ENCODE measurements around the gene CNGA3.

The CNGA3 gene

DNA sequence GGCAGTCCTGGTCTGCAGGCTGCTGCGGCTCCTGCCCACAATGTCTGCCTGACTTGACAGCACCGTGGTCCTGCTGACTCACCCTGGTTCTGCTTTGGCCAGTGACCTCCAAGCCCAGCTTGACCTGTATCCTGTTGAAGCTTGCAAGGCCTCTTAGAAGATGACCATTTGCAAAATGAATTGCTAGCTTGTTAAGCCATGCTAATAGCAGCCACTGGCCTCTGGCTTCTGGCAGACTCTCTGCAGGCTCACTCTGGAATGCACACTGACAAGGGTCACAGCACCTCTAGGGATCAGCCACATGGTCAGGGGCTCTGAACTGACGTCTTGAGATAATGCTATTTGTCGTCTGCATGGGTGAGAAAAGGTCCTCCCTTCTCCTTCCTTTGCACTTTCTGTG, 25.9 kb downstream of the CNGA3 start:
- TF ChIP-seq, protein P1, sequence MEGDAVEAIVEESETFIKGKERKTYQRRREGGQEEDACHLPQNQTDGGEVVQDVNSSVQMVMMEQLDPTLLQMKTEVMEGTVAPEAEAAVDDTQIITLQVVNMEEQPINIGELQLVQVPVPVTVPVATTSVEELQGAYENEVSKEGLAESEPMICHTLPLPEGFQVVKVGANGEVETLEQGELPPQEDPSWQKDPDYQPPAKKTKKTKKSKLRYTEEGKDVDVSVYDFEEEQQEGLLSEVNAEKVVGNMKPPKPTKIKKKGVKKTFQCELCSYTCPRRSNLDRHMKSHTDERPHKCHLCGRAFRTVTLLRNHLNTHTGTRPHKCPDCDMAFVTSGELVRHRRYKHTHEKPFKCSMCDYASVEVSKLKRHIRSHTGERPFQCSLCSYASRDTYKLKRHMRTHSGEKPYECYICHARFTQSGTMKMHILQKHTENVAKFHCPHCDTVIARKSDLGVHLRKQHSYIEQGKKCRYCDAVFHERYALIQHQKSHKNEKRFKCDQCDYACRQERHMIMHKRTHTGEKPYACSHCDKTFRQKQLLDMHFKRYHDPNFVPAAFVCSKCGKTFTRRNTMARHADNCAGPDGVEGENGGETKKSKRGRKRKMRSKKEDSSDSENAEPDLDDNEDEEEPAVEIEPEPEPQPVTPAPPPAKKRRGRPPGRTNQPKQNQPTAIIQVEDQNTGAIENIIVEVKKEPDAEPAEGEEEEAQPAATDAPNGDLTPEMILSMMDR (IDR thresholded peaks at IDR 0.05; ENCODE audit: insufficient read depth, low read length, missing control alignments): no peak
- DNase-seq (ENCODE audit: low read depth, low spot score): no peak
- CTCF ChIA-PET: no interaction called here
- no peak overlapping the region for H3K4me3 ChIP-seq (ENCODE audit: low read depth, low read length)
- POLR2A ChIA-PET: no interaction called here

- no peak overlapping the region for H3K4me3 ChIP-seq (ENCODE audit: low read depth, low read length)
- POLR2A ChIA-PET: no interaction called here
- DNase-seq (ENCODE audit: low read depth, low spot score): no peak
- TF ChIP-seq, protein P1 (IDR thresholded peaks at IDR 0.05; ENCODE audit: insufficient read depth, low read length, missing control alignments): no peak
- CTCF ChIA-PET: no interaction called here
Observed at GRCh38 chr2:98372579-98372978, 26.3 kb downstream of the CNGA3 start.

GRCh38 chr2:98374286-98374685, 28.0 kb downstream of the CNGA3 start:
- DNase-seq (ENCODE audit: low read depth, low spot score): no peak
- no peak overlapping the region for H3K4me3 ChIP-seq (ENCODE audit: low read depth, low read length)
- CTCF ChIA-PET: no interaction called here
- TF ChIP-seq, protein P1 (IDR thresholded peaks at IDR 0.05; ENCODE audit: insufficient read depth, low read length, missing control alignments): no peak
- POLR2A ChIA-PET: no interaction called here

GRCh38 chr2:98374958-98375570, 28.8 kb downstream of the CNGA3 start:
- ChIA-PET POLR2A (no interaction called here), CTCF (no interaction called here)
- TF ChIP-seq, protein P1 (IDR thresholded peaks at IDR 0.05; ENCODE audit: insufficient read depth, low read length, missing control alignments): no peak

DNA sequence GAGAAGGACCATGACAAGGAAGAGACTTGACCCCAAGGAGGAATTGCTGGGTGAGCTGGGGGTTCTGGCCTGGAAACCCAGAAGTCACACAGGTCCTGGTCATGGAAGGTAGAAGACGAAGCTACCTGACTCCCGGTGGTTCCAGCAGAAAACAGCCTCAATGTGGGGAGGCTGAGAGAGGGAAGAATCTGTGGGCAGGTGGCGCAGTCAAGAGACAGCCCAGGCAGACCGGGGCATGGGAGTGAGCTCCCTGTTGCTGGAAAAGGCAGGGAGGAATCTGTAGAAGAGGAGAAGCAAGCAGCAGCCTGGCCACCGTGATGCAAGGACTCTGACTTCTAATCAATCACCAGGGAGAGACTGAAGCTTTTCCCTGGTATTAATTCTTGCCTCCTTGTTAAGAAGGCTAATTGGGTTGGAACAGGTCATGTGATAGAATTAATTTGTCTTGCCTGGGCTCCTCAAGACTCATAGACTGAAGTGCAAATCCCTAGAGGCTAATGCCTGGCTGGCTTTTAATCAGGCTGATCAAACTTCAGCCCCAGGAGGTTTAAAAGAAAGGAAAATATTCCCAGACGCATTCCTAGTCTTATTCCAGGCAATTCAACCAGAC, 30.1 kb downstream of the CNGA3 start:
- DNase-seq (ENCODE audit: low read depth, low spot score): no peak
- TF ChIP-seq, protein P1 (IDR thresholded peaks at IDR 0.05; ENCODE audit: insufficient read depth, low read length, missing control alignments): no peak
- ChIA-PET CTCF (interaction anchor here (0.7 to 1.1 kb wide), 2 partner anchors 9 to 10 kb away, joined by 3 read pairs; no protein-coding TSS in a partner anchor), POLR2A (no interaction called here)
- H3K4me3 ChIP-seq (ENCODE audit: low read depth, low read length): no peak overlapping the region

More at GRCh38 chr2:98374958-98375570, 28.8 kb downstream of the CNGA3 start:
- H3K4me3 ChIP-seq (ENCODE audit: low read depth, low read length): no peak overlapping the region
- DNase-seq (ENCODE audit: low read depth, low spot score): no peak

- TF ChIP-seq, protein P1 (IDR thresholded peaks at IDR 0.05; ENCODE audit: insufficient read depth, low read length, missing control alignments): no peak
- ChIA-PET CTCF (interaction anchor here (1.1 kb wide), 1 partner anchor 8 kb away, joined by 3 read pairs; no protein-coding TSS in a partner anchor), POLR2A (no interaction called here)
- no peak for DNase-seq (ENCODE audit: low read depth, low spot score)
- H3K4me3 ChIP-seq (ENCODE audit: low read depth, low read length): no peak overlapping the region
Observed at GRCh38 chr2:98376996-98377395, 30.7 kb downstream of the CNGA3 start.

Data from AG04449 (cell line).